ENCODE measurements around the gene G3BP1.

- TF ChIP-seq CTCF (IDR thresholded peaks at IDR 0.05) (no peak), POLR2A (IDR thresholded peaks at IDR 0.05) (no peak)
Observed at GRCh38 chr5:151829370-151829769, 57.6 kb downstream of the G3BP1 start.

Data from uterus (tissue), 2 donors.